ENCODE measurements around the gene JKAMP.

JKAMP gene

DNA sequence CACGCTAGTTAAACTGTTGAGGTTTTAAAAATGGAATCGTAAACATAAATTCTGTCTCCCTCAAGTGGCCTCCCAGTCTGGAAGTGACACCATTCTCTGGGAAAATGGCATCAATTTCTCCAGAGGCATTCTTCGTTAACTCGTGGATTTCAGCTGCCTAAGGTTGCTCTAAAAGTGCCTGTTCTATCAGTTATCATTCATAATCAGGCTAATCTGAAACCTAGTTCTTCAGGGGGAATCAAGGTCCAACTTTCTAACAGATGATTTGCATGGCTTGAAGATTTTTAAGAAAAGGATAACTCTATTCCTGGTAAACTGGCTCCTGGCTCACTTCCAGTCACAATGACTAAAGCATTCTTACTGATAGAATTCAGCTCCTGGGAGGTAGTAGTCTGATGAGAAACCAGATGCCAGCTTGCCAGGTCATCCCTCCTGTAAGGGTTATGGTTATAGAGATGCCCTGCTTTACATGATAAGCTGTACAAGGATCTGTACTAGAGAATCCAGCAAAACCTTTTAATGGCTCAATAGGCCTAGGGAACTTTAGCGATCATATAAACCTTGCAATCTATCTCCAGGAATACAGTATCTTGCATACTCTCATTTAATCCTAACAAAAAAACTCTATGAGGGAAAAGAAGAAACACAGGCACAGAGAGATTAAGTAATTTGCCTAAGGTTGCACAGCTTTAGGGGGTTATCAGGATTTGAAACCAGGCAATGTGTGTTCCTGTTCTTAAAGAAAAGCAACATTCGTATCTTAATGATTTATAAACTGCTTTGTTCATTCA lies 1.6 kb upstream of the JKAMP start:
- peak overlapping the region; percentile 71 for H3K4me3 ChIP-seq (replicated peaks; ENCODE audit: low read depth, low read length)
- no peak for DNase-seq (ENCODE audit: extremely low read depth, insufficient read length)
- TF ChIP-seq, protein P1, sequence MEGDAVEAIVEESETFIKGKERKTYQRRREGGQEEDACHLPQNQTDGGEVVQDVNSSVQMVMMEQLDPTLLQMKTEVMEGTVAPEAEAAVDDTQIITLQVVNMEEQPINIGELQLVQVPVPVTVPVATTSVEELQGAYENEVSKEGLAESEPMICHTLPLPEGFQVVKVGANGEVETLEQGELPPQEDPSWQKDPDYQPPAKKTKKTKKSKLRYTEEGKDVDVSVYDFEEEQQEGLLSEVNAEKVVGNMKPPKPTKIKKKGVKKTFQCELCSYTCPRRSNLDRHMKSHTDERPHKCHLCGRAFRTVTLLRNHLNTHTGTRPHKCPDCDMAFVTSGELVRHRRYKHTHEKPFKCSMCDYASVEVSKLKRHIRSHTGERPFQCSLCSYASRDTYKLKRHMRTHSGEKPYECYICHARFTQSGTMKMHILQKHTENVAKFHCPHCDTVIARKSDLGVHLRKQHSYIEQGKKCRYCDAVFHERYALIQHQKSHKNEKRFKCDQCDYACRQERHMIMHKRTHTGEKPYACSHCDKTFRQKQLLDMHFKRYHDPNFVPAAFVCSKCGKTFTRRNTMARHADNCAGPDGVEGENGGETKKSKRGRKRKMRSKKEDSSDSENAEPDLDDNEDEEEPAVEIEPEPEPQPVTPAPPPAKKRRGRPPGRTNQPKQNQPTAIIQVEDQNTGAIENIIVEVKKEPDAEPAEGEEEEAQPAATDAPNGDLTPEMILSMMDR (IDR thresholded peaks at IDR 0.05; ENCODE audit: insufficient read depth, low read length, poor library complexity, severe bottlenecking), result no peak
- H3K36me3 ChIP-seq (ENCODE audit: control insufficient read depth, insufficient read depth, low read length), result no peaks in the 10 kb centered on the region; the same call in 1 of the 2 replicates
- no peaks in the 10 kb centered on the region for H3K27me3 ChIP-seq (replicated peaks; ENCODE audit: control insufficient read depth, insufficient read depth, low read length)

DNA sequence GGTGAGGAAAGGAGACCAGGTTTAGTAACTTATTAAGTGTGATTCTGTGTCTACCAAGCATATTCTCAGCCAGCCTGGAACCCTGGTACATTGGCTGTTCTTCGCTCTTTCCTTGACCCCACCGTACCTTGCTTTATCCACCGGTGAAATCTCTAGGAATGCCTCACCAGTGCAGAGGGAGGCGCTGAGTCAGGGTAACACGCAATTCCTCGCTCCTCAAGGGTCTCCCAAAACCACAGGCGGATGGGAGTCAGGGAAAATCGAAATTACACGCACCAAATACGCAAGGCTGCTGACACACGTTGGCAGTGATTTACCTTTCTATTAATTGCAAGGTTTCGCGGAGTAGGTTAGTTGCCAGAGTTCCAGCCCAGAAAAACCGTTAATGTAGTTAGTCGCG lies 954 bp upstream of the JKAMP start:
- TF ChIP-seq, protein P1 (IDR thresholded peaks at IDR 0.05; ENCODE audit: insufficient read depth, low read length, poor library complexity, severe bottlenecking), result no peak
- Histone ChIP-seq H3K36me3 (ENCODE audit: control insufficient read depth, insufficient read depth, low read length) (no peaks in the 10 kb centered on the region; the same call in 1 of the 2 replicates), H3K4me3 (replicated peaks; ENCODE audit: low read depth, low read length) (peak overlapping the region; percentile 71), H3K27me3 (replicated peaks; ENCODE audit: control insufficient read depth, insufficient read depth, low read length) (no peaks in the 10 kb centered on the region)
- DNase-seq (ENCODE audit: extremely low read depth, insufficient read length), result no peak

DNA sequence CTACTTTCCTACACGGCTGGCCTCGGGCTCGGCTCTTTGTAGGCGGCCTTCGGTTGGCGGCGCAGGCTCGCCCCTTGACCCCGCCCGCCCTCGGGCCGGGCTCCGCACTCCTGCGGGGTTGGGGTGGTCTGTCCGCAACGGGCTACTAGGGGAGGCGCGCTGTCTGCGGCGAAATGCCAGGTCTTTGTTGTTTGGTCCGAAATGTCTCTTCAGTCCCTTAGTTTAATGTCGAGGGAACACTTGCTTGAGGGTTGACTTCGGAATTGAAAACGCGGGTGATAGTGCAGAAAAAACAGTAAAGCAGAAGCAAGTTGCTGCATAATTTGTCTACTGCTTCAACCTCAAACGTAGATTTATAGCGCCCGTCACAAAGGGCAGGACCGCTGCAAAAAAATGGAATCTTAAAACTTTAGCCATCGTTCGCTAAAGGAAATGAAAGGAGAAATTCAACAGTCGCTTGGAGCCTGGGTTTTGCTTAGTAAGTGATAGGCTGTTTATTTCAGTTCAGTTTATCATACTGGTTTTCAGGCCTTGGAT lies 390 bp downstream of the JKAMP start:
- Histone ChIP-seq H3K27me3 (replicated peaks; ENCODE audit: control insufficient read depth, insufficient read depth, low read length) (no peaks in the 10 kb centered on the region), H3K36me3 (ENCODE audit: control insufficient read depth, insufficient read depth, low read length) (no peaks in the 10 kb centered on the region; the same call in 1 of the 2 replicates), H3K4me3 (replicated peaks; ENCODE audit: low read depth, low read length) (peak overlapping the region; percentile 71)
- DNase-seq (ENCODE audit: extremely low read depth, insufficient read length), result no peak
- TF ChIP-seq, protein P1 (IDR thresholded peaks at IDR 0.05; ENCODE audit: insufficient read depth, low read length, poor library complexity, severe bottlenecking), result no peak

DNA sequence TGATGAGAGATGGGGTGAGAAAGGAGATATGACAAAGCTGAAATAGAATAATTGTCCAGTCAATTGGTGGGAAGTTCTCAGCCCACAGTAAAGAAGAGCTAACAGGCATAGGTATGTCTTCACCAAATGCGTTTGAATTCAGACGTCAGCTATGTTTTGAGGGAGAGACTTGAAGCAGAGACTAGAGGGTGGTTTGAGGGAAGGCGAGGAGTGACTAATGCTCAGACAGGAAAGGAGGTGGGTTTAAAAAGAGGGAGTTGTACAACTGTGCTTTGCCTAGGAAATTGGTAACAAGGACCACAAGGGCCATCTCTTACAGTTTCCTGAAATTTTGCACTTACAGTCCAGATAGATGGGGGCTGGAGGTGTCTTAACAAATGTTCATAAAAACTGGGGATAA lies 6.4 kb downstream of the JKAMP start:
- no peaks in the 10 kb centered on the region for H3K27me3 ChIP-seq (replicated peaks; ENCODE audit: control insufficient read depth, insufficient read depth, low read length)
- H3K4me3 ChIP-seq (replicated peaks; ENCODE audit: low read depth, low read length), result no peak overlapping the region
- no peak for DNase-seq (ENCODE audit: extremely low read depth, insufficient read length)
- TF ChIP-seq, protein P1 (IDR thresholded peaks at IDR 0.05; ENCODE audit: insufficient read depth, low read length, poor library complexity, severe bottlenecking), result no peak
- H3K36me3 ChIP-seq (ENCODE audit: control insufficient read depth, insufficient read depth, low read length), result peaks cover 5% of the 10 kb centered on the region

DNA sequence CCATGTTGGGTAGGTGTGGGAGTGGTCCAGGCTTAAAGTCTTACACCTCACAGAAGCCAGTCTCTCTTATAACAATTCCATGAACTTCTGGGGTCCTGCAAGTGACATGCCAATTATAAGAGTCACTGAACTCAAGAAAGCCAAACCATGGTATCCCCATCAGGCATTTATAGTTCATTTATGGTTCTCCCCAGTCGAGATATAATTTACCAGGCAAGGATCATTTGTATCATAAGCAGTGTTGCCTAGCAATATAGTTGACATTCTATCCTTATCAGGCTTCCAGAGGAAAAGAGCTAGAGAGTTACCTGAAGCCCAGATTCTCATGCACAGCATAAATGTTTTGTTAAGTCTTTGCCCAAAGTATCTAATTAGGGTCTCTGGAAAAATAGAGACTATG lies 8.1 kb downstream of the JKAMP start:
- TF ChIP-seq, protein P1 (IDR thresholded peaks at IDR 0.05; ENCODE audit: insufficient read depth, low read length, poor library complexity, severe bottlenecking), result no peak
- no peak for DNase-seq (ENCODE audit: extremely low read depth, insufficient read length)
- Histone ChIP-seq H3K4me3 (replicated peaks; ENCODE audit: low read depth, low read length) (no peak overlapping the region), H3K27me3 (replicated peaks; ENCODE audit: control insufficient read depth, insufficient read depth, low read length) (no peaks in the 10 kb centered on the region), H3K36me3 (ENCODE audit: control insufficient read depth, insufficient read depth, low read length) (peaks cover 7% of the 10 kb centered on the region)

Measured in GM06990 (cell line).